SU-DHL-6 (cell line): ENCODE data around the gene PTER.

Source experiments
- CTCF ChIP-seq: fragments of 200-600 bp; sonication (generic); IDR thresholded peaks from one replicate; pipeline ENCODE4 v1.5.1; 2017; ENCODE audit warnings: antibody characterized with exemption, mild to moderate bottlenecking, low read length, moderate library complexity; ENCODE audit not compliant: insufficient read depth, poor library complexity, severe bottlenecking
- EZH2phosphoT487 ChIP-seq: fragments of 200-600 bp; sonication (generic), shearing (Covaris generic); conservative IDR thresholded peaks from 2 replicates; pipeline ENCODE4 v1.6.1; 2018; ENCODE audit warnings: mild to moderate bottlenecking, antibody characterized with exemption, low read length, moderate library complexity, mixed read lengths

GRCh38 chr10:16559236-16559773 lies 122.5 kb downstream of the PTER start:
- TF ChIP-seq CTCF, result no peak
- TF ChIP-seq EZH2phosphoT487, result no peak
